K562 (cell line): Measurements from ENCODE around the gene RSPH9. TPM values are rescaled to one million over a fixed set of nuclear protein-coding genes. Genes with fewer than 3 reads are reported as not detected.
A peak's percentile ranks its signal among the peaks of the same experiment; 100 is the strongest.

Source experiments
- ATAC-seq: fragments of 200-7000 bp; cut with Tn5 transposase; 3 replicates; pipeline ENCODE4 v1.9.1; 2020; ENCODE audit warnings: moderate library complexity
- BruUV-seq: library from RNA; stranded (reverse); fragments of 400-500 nt; replicated peaks from 2 replicates; lab custom pipeline; 2021; lab: Mats Ljungman, UMichigan
- CTCF ChIA-PET: fragments of 300-600 bp; formaldehyde crosslinking; extraction: SDS; loops from one replicate; lab custom pipeline; 2021; ENCODE audit warnings: low intra/inter-chr PET ratio; lab: Yijun Ruan, JAX
- POLR2A ChIA-PET: fragments of 300-600, 350-650 bp; sonication (Branson Sonifier 250); formaldehyde crosslinking; extraction: SDS; loops from one replicate; lab custom pipeline; 2021; ENCODE audit warnings: antibody characterized with exemption, inconsistent platforms; lab: Yijun Ruan, JAX
- DNase-seq, 4 experiments: peaks; one replicate each; pipeline versions ENCODE4 v3.0.0 to v3.0.0-alpha.2; 2011 to 2018; ENCODE audit warnings: low spot score in 3 of 4, mixed read lengths in 3 of 4; ENCODE audit errors: extremely low read depth in 1 of 4
- FAIRE-seq: peaks from 2 replicates; lab custom pipeline; 2011; peaks lifted over from hg19 to GRCh38; lab: Jason Lieb, UNC
- H2AFZ ChIP-seq: 2 replicates; pipeline ENCODE4 v1.6.0; 2011; ENCODE audit warnings: low read depth, low read length, control low read depth, inconsistent platforms
- H3K27ac ChIP-seq: fragments of 200-600 bp; 3 replicates; pipeline ENCODE4 v1.8.0; 2011; ENCODE audit warnings: low read depth, mild to moderate bottlenecking, control low read depth, inconsistent platforms, low read length, moderate library complexity, mixed read lengths; ENCODE audit errors: extremely low read depth
- H3K27me3 ChIP-seq, 2 experiments: fragments of 300-600 bp in 1 of 2; 2 replicates in 1 of 2; 3 replicates in 1 of 2; pipeline versions ENCODE4 v1.6.0 to v1.8.0; 2011; ENCODE audit warnings: inconsistent platforms in 2 of 2, low read length in 2 of 2, mild to moderate bottlenecking in 1 of 2, mixed read lengths in 1 of 2, moderate library complexity in 1 of 2; ENCODE audit not compliant: control insufficient read depth in 2 of 2, insufficient read depth in 2 of 2
- H3K36me3 ChIP-seq: fragments of 300-600 bp; 3 replicates; pipeline ENCODE4 v1.8.0; 2011; ENCODE audit warnings: mild to moderate bottlenecking, low read length, inconsistent platforms; ENCODE audit not compliant: control insufficient read depth, insufficient read depth
- H3K4me1 ChIP-seq, 2 experiments: fragments of 200-600 bp in 1 of 2; replicated peaks in 1 of 2; 2 replicates in 1 of 2; 3 replicates in 1 of 2; pipeline versions ENCODE4 v1.5.1 to v1.8.0; 2011; ENCODE audit warnings: inconsistent platforms in 2 of 2, low read length in 2 of 2, mild to moderate bottlenecking in 1 of 2, mixed read lengths in 1 of 2, moderate library complexity in 1 of 2; ENCODE audit not compliant: control insufficient read depth in 2 of 2, insufficient read depth in 2 of 2
- H3K4me2 ChIP-seq: 2 replicates; pipeline ENCODE4 v1.6.1; 2011; ENCODE audit warnings: low read length, control low read depth, inconsistent platforms, mixed read lengths; ENCODE audit not compliant: insufficient read depth
- H3K4me3 ChIP-seq: fragments of 200-600 bp; sonication (generic), shearing (Covaris generic); 2 replicates; pipeline ENCODE4 v1.5.1; 2016; ENCODE audit warnings: control low read depth, inconsistent platforms
- H3K79me2 ChIP-seq: fragments of 200-600 bp; 3 replicates; pipeline ENCODE4 v1.8.0; 2011; ENCODE audit warnings: low read length, inconsistent platforms; ENCODE audit not compliant: control insufficient read depth, insufficient read depth
- H3K9ac ChIP-seq, 2 experiments: 2 replicates each; pipeline versions ENCODE4 v1.6.0 to v1.6.1; 2011; ENCODE audit warnings: low read depth in 2 of 2, low read length in 2 of 2, control low read depth in 1 of 2, inconsistent platforms in 1 of 2, mild to moderate bottlenecking in 1 of 2, mixed read lengths in 1 of 2; ENCODE audit not compliant: insufficient read depth in 1 of 2
- H3K9me1 ChIP-seq: one replicate; pipeline ENCODE4 v1.6.0; 2011; ENCODE audit warnings: inconsistent platforms, mild to moderate bottlenecking, low read length, moderate library complexity; ENCODE audit not compliant: control insufficient read depth, insufficient read depth
- H3K9me3 ChIP-seq: replicated peaks from 2 replicates; pipeline ENCODE4 v1.5.1; 2011; ENCODE audit warnings: low read depth, low read length, inconsistent platforms; ENCODE audit not compliant: control insufficient read depth, insufficient read depth
- H4K20me1 ChIP-seq: replicated peaks from 2 replicates; pipeline ENCODE4 v1.6.1; 2011; ENCODE audit warnings: low read length, inconsistent platforms, mixed read lengths; ENCODE audit not compliant: control insufficient read depth, insufficient read depth
- BDP1 ChIP-seq: IDR thresholded peaks from 3 replicates; pipeline ENCODE4 v1.6.1; 2011; ENCODE audit not compliant: insufficient read length, insufficient read depth
- CCAR2 ChIP-seq: fragments of 200-400 bp; formaldehyde crosslinking; IDR thresholded peaks from 2 replicates; pipeline ENCODE4 v1.6.1; 2017; ENCODE audit warnings: mild to moderate bottlenecking, low read depth, low read length
- HIVEP1 ChIP-seq: fragments of 250-450 bp; sonication (Bioruptor Pico); IDR thresholded peaks from 2 replicates; pipeline ENCODE4 v1.4.0; 2020; ENCODE audit warnings: mild to moderate bottlenecking
- MYBL2 ChIP-seq, 2 experiments: fragments of 450-650 bp in 1 of 2; sonication (generic) in 1 of 2; formaldehyde crosslinking in 1 of 2; IDR thresholded peaks; 2 replicates each; pipeline versions ENCODE4 v1.6.1 to v1.8.1; 2017 to 2022; ENCODE audit warnings: borderline replicate concordance in 1 of 2, inconsistent platforms in 1 of 2, low read depth in 1 of 2, mild to moderate bottlenecking in 1 of 2, missing genetic modification reagents in 1 of 2, moderate library complexity in 1 of 2
- PHTF2 ChIP-seq: fragments of 250-450 bp; sonication (Bioruptor Pico); IDR thresholded peaks from 2 replicates; pipeline ENCODE4 v1.5.0; 2021; ENCODE audit warnings: mild to moderate bottlenecking
- POLR2G ChIP-seq: fragments of 200-400 bp; formaldehyde crosslinking; IDR thresholded peaks from 2 replicates; pipeline ENCODE4 v1.6.1; 2017; ENCODE audit warnings: low read depth, mild to moderate bottlenecking, antibody characterized with exemption, low read length, moderate library complexity
- SIN3B ChIP-seq: fragments of 450-650 bp; IDR thresholded peaks from 2 replicates; pipeline ENCODE4 v1.6.1; 2017; ENCODE audit warnings: low read depth, mild to moderate bottlenecking, moderate library complexity
- SMC3 ChIP-seq: conservative IDR thresholded peaks from 2 replicates; pipeline ENCODE4 v1.6.1; 2011; ENCODE audit warnings: low read depth, low read length, improper control_type of control experiment; ENCODE audit not compliant: insufficient read depth
- SUPT5H ChIP-seq: fragments of 450-650 bp; IDR thresholded peaks from 2 replicates; pipeline ENCODE4 v1.6.1; 2016
- ZBTB7A ChIP-seq: IDR thresholded peaks from 2 replicates; pipeline ENCODE4 v1.6.1; 2011; ENCODE audit warnings: low read depth, mild to moderate bottlenecking, low read length, moderate library complexity, borderline replicate concordance; ENCODE audit not compliant: control insufficient read depth
- WGBS: fragments of 100-300 bp; shearing (Covaris generic); methylation state at CpG from one replicate; pipeline ENCODE4 v1.1.6; 2016; ENCODE audit warnings: low coverage, mixed read lengths; ENCODE audit not compliant: insufficient coverage; ENCODE audit errors: missing lambda C conversion rate; 5-methylcytosine and 5-hydroxymethylcytosine counted together
- in situ Hi-C: fragments of 300-500 bp; cut with MboI; formaldehyde crosslinking; loops from 4 replicates; pipeline ENCODE4 v1.15.0; 2018; ENCODE audit warnings: inconsistent platforms, mixed read lengths
- intact Hi-C: fragments of 100-400 bp; cut with micrococcal nuclease; formaldehyde crosslinking; loops from 2 replicates; pipeline ENCODE4 v1.14.2; 2022
- polyA plus RNA-seq, 8 experiments: library from polyadenylated mRNA; depleted of rRNA in 4 of 8; stranded (reverse) in 5 of 8; unstranded in 3 of 8; fragments of >200 nt; fragmentation: Nextera tagmentation in 2 of 8; fragmentation: Illumina TruSeq in 1 of 8; extraction: Ambion mirVana in 2 of 8; extraction: Trizol in 1 of 8; gene quantifications; 2 replicates each; pipeline versions ENCODE4 v1.2.1 to v1.2.3, GENCODE V29; 2011 to 2014; ENCODE audit warnings: inconsistent platforms in 1 of 8, missing spikeins in 1 of 8
- total RNA-seq, 7 experiments: library from RNA; depleted of rRNA in 6 of 7; stranded (reverse); fragments of >200 nt in 6 of 7; fragmentation: Illumina TruSeq in 2 of 7; extraction: Trizol in 2 of 7; gene quantifications; 2 replicates each; pipeline versions ENCODE4 v1.2.1 to v1.2.3, GENCODE V29; 2011 to 2021; ENCODE audit warnings: low replicate concordance in 1 of 7
- TF ChIP-seq, protein P1 (sequence below), 2 experiments: fragments of 450-650 bp in 1 of 2; sonication (generic) in 1 of 2; formaldehyde crosslinking; conservative IDR thresholded peaks; 2 replicates each; pipeline versions ENCODE4 v1.4.0 to v1.8.1; 2020 to 2022; ENCODE audit warnings: mild to moderate bottlenecking in 1 of 2, missing genetic modification reagents in 1 of 2
- TF ChIP-seq, protein P2 (sequence below): fragments of 250-450 bp; sonication (Bioruptor Pico); IDR thresholded peaks from 2 replicates; pipeline ENCODE4 v1.4.0; 2020; ENCODE audit warnings: borderline replicate concordance
- TF ChIP-seq, protein P3 (sequence below), 2 experiments: fragments of 450-650 bp; conservative IDR thresholded peaks; 2 replicates each; pipeline ENCODE4 v1.6.1; 2017; ENCODE audit warnings: mild to moderate bottlenecking in 2 of 2, moderate library complexity in 2 of 2
- TF ChIP-seq, protein P4 (sequence below): fragments of 250-450 bp; sonication (Bioruptor Pico); IDR thresholded peaks from 2 replicates; pipeline ENCODE4 v1.6.1; 2021; ENCODE audit warnings: mild to moderate bottlenecking

Gene RSPH9
- total and polyA plus RNA-seq, 9 of the 15 experiments (the other 6 are each of a cell fraction or from before 2014, with no cell fraction given), result 0.05 to 0.60 (median 0.39) TPM; not detected in 6

DNA sequence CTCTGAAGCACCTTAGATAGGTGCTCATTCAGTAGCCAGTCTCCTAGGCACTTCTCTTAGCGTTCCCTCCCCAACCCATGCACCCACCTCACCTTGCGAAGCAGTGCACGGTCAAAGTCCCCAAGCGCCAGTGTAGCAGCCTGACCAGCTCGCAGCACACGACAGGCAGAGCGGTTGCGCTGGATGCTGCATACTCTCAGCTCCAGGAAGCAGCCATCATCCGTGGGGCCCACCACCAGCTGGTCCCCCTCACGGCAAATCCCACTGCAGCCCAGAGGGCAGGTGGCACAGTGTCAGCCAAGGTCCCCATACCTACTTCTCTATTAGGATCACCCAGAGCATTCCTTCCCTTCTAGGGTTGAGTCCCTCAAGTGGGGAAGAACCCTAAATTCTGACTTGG is 22.3 kb upstream of the RSPH9 start (continued):
- TF ChIP-seq BDP1 (no peak), POLR2G (peak; percentile 85)
- TF ChIP-seq, all 486 proteins: peak for 6

DNA sequence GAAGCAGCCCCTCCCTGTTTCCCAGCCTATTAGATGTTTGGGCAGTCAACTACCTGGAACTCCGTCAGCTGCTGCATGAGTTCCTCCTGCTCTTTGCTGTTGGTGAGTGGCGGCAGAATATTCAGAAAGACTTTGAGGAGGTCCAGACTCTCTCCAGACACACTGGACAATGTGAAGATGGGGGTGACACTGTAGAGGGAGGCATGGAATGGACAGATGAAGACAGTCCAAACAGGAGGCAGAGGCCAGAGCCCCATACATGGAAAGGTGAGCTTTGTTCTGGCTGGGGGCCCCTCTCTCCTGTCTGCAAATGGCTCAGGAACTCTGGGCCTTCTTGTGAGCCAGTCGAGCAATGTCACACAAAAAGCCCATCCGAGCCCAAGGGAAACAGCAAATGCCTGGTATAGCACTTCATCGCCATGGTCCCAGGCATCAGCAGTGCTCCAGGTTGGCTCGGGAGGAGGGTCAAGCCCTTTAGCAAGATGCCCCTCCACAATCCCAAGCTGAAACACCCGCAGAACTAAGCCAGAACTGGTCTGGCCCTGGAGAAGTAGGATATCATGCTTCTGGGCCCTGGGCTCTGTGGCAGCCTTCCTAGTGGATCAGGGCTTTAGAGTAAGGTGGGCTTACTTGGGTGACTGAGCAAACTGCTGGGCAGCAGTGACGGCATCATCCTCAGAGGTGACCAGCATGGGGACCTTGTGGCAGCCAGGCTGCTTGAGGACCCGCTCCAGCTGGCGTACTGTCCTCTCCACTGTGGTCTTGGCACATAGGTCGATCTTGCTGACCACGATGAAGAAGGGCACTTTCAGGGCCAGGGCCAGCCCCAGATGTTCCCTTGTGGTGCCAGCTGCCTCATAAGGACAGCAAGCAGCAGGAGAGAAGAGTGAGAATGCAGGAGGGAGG is 20.7 kb upstream of the RSPH9 start:
- no peak overlapping the region for H3K4me3 ChIP-seq
- H4K20me1 ChIP-seq, result 0 out of 2 replicates have a peak, but pooled peaks cover 7% of the 10 kb centered on the region
- no peak for FAIRE-seq
- DNase-seq, result no peak
- ChIA-PET POLR2A (interaction anchor here (0.6 to 7.9 kb wide), 11 partner anchors 8 to 1313 kb away, joined by 3 to 135 read pairs (median 4); partner anchors contain the start of gene MAD2L1BP), CTCF (interaction anchor here (0.6 to 1.1 kb wide), 3 partner anchors 10 to 458 kb away, joined by 3 read pairs; no protein-coding TSS in a partner anchor)
- H3K9me1 ChIP-seq, result peaks cover 13% of the 10 kb centered on the region
- intact Hi-C loops (no loop called here), in situ Hi-C loops (no loop called here)
- peaks cover 83% of the 10 kb centered on the region for H3K36me3 ChIP-seq
- peak overlapping the region in 1 of 2 experiments; percentile 59; a peak in 2 of 4 replicates for H3K9ac ChIP-seq
- peaks cover 53% of the 10 kb centered on the region for H3K79me2 ChIP-seq
- H2AFZ ChIP-seq, result no peak overlapping the region
- no peaks in the 10 kb centered on the region for H3K27me3 ChIP-seq
- H3K4me2 ChIP-seq, result no peak overlapping the region
- no peaks in the 10 kb centered on the region for H3K9me3 ChIP-seq
- ATAC-seq, result no peak
- 93% methylated on average over 12 of the region's 12 CpGs for WGBS
- BruUV-seq, result no TSS peak
- H3K4me1 ChIP-seq, result peaks cover 21 to 23% of the 10 kb centered on the region in 2 experiments
- H3K27ac ChIP-seq, result no peak overlapping the region; the same call in 2 of the 3 replicates
- TF ChIP-seq, protein P1, sequence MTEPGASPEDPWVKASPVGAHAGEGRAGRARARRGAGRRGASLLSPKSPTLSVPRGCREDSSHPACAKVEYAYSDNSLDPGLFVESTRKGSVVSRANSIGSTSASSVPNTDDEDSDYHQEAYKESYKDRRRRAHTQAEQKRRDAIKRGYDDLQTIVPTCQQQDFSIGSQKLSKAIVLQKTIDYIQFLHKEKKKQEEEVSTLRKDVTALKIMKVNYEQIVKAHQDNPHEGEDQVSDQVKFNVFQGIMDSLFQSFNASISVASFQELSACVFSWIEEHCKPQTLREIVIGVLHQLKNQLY (CRISPR knock-in tag; conservative IDR thresholded peaks at IDR 0.05), result no peak
- TF ChIP-seq SMC3 (no peak), CCAR2 (no peak), HIVEP1 (CRISPR knock-in tag) (no peak), PHTF2 (CRISPR knock-in tag) (no peak), SIN3B (no peak), SUPT5H (0 out of 2 replicates have a peak, but pooled peaks have one; percentile 55), MYBL2 (IDR thresholded peaks at IDR 0.05; ENCODE audit: low read depth) (no peak), MYBL2 (CRISPR knock-in tag; IDR thresholded peaks at IDR 0.05; ENCODE audit: borderline replicate concordance) (no peak), ZBTB7A (no peak)
- TF ChIP-seq, protein P2, sequence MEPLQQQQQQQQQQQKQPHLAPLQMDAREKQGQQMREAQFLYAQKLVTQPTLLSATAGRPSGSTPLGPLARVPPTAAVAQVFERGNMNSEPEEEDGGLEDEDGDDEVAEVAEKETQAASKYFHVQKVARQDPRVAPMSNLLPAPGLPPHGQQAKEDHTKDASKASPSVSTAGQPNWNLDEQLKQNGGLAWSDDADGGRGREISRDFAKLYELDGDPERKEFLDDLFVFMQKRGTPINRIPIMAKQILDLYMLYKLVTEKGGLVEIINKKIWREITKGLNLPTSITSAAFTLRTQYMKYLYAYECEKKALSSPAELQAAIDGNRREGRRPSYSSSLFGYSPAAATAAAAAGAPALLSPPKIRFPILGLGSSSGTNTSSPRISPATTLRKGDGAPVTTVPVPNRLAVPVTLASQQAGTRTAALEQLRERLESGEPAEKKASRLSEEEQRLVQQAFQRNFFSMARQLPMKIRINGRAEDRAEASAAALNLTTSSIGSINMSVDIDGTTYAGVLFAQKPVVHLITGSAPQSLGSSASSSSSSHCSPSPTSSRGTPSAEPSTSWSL (CRISPR knock-in tag), result no peak
- TF ChIP-seq, protein P3, sequence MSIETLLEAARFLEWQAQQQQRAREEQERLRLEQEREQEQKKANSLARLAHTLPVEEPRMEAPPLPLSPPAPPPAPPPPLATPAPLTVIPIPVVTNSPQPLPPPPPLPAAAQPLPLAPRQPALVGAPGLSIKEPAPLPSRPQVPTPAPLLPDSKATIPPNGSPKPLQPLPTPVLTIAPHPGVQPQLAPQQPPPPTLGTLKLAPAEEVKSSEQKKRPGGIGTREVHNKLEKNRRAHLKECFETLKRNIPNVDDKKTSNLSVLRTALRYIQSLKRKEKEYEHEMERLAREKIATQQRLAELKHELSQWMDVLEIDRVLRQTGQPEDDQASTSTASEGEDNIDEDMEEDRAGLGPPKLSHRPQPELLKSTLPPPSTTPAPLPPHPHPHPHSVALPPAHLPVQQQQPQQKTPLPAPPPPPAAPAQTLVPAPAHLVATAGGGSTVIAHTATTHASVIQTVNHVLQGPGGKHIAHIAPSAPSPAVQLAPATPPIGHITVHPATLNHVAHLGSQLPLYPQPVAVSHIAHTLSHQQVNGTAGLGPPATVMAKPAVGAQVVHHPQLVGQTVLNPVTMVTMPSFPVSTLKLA (conservative IDR thresholded peaks at IDR 0.05), result no peak
- TF ChIP-seq, protein P4, sequence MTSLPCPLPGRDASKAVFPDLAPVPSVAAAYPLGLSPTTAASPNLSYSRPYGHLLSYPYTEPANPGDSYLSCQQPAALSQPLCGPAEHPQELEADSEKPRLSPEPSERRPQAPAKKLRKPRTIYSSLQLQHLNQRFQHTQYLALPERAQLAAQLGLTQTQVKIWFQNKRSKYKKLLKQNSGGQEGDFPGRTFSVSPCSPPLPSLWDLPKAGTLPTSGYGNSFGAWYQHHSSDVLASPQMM (CRISPR knock-in tag), result no peak
